CD14-positive monocyte (primary cell): ENCODE data around the gene SOCS4. TPM values are rescaled to one million over a fixed set of nuclear protein-coding genes. Genes with fewer than 3 reads are reported as not detected.
A peak's percentile ranks its signal among the peaks of the same experiment; 100 is the strongest.
"Not testable (repeated sequence)": the region's sequence is repeated elsewhere in the genome, so short reads cannot be mapped to it uniquely, and the experiment has no call there.

ENCODE experiments used
- DNase-seq, 3 donors: peaks; one replicate each; pipeline ENCODE4 v3.0.0-alpha.2; 2011 to 2022
- H2AFZ ChIP-seq: 2 replicates; pipeline ENCODE4 v1.6.0; 2012; ENCODE audit warnings: mild to moderate bottlenecking, low read depth, low read length, inconsistent platforms; ENCODE audit not compliant: insufficient read depth, poor library complexity, severe bottlenecking
- H3K27ac ChIP-seq, 2 donors: 1 replicate in 1 of 2; 2 replicates in 1 of 2; pipeline ENCODE4 v1.5.1; 2012 to 2013; ENCODE audit warnings: low read length in 2 of 2, control low read depth in 1 of 2, inconsistent platforms in 1 of 2, low read depth in 1 of 2, mild to moderate bottlenecking in 1 of 2
- H3K27me3 ChIP-seq, 2 donors: one replicate each; pipeline versions ENCODE4 v1.6.0 to v1.6.1; 2011 to 2013; ENCODE audit warnings: low read length in 2 of 2; ENCODE audit not compliant: control insufficient read depth in 2 of 2, insufficient read depth in 2 of 2
- H3K36me3 ChIP-seq, 2 donors: replicated peaks in 1 of 2; 1 replicate in 1 of 2; 2 replicates in 1 of 2; pipeline versions ENCODE4 v1.5.1 to v1.6.1; 2012 to 2013; ENCODE audit warnings: low read length in 2 of 2, control low read depth in 1 of 2, inconsistent platforms in 1 of 2, mild to moderate bottlenecking in 1 of 2; ENCODE audit not compliant: insufficient read depth in 2 of 2, control insufficient read depth in 1 of 2
- H3K4me1 ChIP-seq, 2 donors: 1 replicate in 1 of 2; 2 replicates in 1 of 2; pipeline versions ENCODE4 v1.5.1 to v1.6.1; 2012 to 2013; ENCODE audit warnings: low read length in 2 of 2, control low read depth in 1 of 2, inconsistent platforms in 1 of 2, mild to moderate bottlenecking in 1 of 2, moderate library complexity in 1 of 2; ENCODE audit not compliant: insufficient read depth in 2 of 2, control insufficient read depth in 1 of 2
- H3K4me2 ChIP-seq: replicated peaks from 2 replicates; pipeline ENCODE3; 2012; ENCODE audit warnings: low read length, moderate library complexity, mild to moderate bottlenecking; ENCODE audit not compliant: poor library complexity, severe bottlenecking; ENCODE audit errors: extremely low read depth
- H3K4me3 ChIP-seq, 3 experiments: fragments of 200-600 bp in 1 of 3; sonication (generic) in 1 of 3; replicated peaks in 1 of 3; 1 replicate in 2 of 3; 2 replicates in 1 of 3; pipeline ENCODE4 v1.5.1; 2011 to 2013; ENCODE audit warnings: low read length in 3 of 3, mild to moderate bottlenecking in 3 of 3, control low read depth in 2 of 3, low read depth in 2 of 3, inconsistent platforms in 1 of 3, moderate library complexity in 1 of 3
- H3K79me2 ChIP-seq: 2 replicates; pipeline ENCODE4 v1.6.0; 2012; ENCODE audit warnings: mild to moderate bottlenecking, control low read depth, inconsistent platforms, low read length, moderate library complexity; ENCODE audit not compliant: insufficient read depth
- H3K9ac ChIP-seq: 2 replicates; pipeline ENCODE4 v1.6.0; 2017; ENCODE audit warnings: low read length, mild to moderate bottlenecking; ENCODE audit not compliant: insufficient read depth, poor library complexity, severe bottlenecking
- H3K9me3 ChIP-seq, 2 donors: replicated peaks in 1 of 2; 1 replicate in 1 of 2; 2 replicates in 1 of 2; pipeline versions ENCODE4 v1.5.1 to v1.6.1; 2012 to 2013; ENCODE audit warnings: low read length in 2 of 2, control low read depth in 1 of 2; ENCODE audit not compliant: control insufficient read depth in 1 of 2, insufficient read depth in 1 of 2
- H4K20me1 ChIP-seq: 2 replicates; pipeline ENCODE4 v1.6.0; 2012; ENCODE audit warnings: mild to moderate bottlenecking, low read length, control low read depth, moderate library complexity; ENCODE audit not compliant: insufficient read depth
- H3K27ac Mint-ChIP-seq, 7 donors: one replicate each; pipeline ENCODE4 v1.8.0; 2020; ENCODE audit warnings: mild to moderate bottlenecking in 7 of 7, mixed read lengths in 7 of 7, moderate library complexity in 6 of 7, inconsistent platforms in 2 of 7
- H3K27me3 Mint-ChIP-seq, 3 donors: one replicate each; pipeline ENCODE4 v1.8.0; 2021 to 2022; ENCODE audit warnings: low read depth in 3 of 3, mild to moderate bottlenecking in 3 of 3, mixed read lengths in 3 of 3, moderate library complexity in 3 of 3, inconsistent platforms in 1 of 3
- H3K36me3 Mint-ChIP-seq, 2 donors: one replicate each; pipeline ENCODE4 v1.8.0; 2020; ENCODE audit warnings: mixed read lengths in 2 of 2, inconsistent platforms in 1 of 2, mild to moderate bottlenecking in 1 of 2
- H3K4me1 Mint-ChIP-seq: one replicate; pipeline ENCODE4 v1.8.0; 2020; ENCODE audit warnings: mild to moderate bottlenecking, mixed read lengths
- H3K4me3 Mint-ChIP-seq, 2 donors: one replicate each; pipeline ENCODE4 v1.8.0; 2020; ENCODE audit warnings: mild to moderate bottlenecking in 2 of 2, mixed read lengths in 2 of 2, moderate library complexity in 1 of 2
- H3K9me3 Mint-ChIP-seq, 7 donors: one replicate each; pipeline ENCODE4 v1.8.0; 2020 to 2022; ENCODE audit warnings: mixed read lengths in 7 of 7, mild to moderate bottlenecking in 6 of 7, moderate library complexity in 6 of 7, inconsistent platforms in 2 of 7
- CTCF ChIP-seq: fragments of 200-600 bp; IDR thresholded peaks from one replicate; pipeline ENCODE4 v1.8.0; 2022; ENCODE audit warnings: antibody characterized with exemption, mild to moderate bottlenecking
- WGBS: methylation state at CpG from one replicate; pipeline ENCODE4 v1.1.5; 2013; ENCODE audit warnings: missing lambda C conversion rate; ENCODE audit not compliant: insufficient coverage; 5-methylcytosine and 5-hydroxymethylcytosine counted together
- intact Hi-C, 2 donors: fragments of 100-400 bp; cut with micrococcal nuclease; formaldehyde crosslinking; loops; one replicate each; pipeline versions ENCODE4 v1.15.0 to v1.15.1; 2023
- polyA plus RNA-seq, 3 donors: library from polyadenylated mRNA; depleted of rRNA in 1 of 3; unstranded in 2 of 3; stranded (reverse) in 1 of 3; fragments of 300-500 nt in 2 of 3; fragments of >200 nt in 1 of 3; fragmentation: Illumina TruSeq in 2 of 3; gene quantifications; 1 replicate in 2 of 3; 2 replicates in 1 of 3; pipeline ENCODE4 v1.2.3, GENCODE V29; 2012 to 2021

Gene SOCS4
- polyA plus RNA-seq, 3 donors: 2.5 to 5.0 (median 3.0) TPM

GRCh38 chr14:55059333-55059732 is 32.3 kb downstream of the SOCS4 start:
- H3K9ac ChIP-seq: no peak overlapping the region
- peaks cover 0 to 2% (median 0%) of the 10 kb centered on the region in 7 donors for H3K9me3 Mint-ChIP-seq
- no peaks in the 10 kb centered on the region for H3K27me3 ChIP-seq
- H2AFZ ChIP-seq: no peak overlapping the region
- H3K27ac Mint-ChIP-seq: peak overlapping the region in 2 of 7 donors; percentile 5 to 12
- H3K27ac ChIP-seq: peak overlapping the region in 1 of 2 donors; percentile 58
- H4K20me1 ChIP-seq: peaks cover 100% of the 10 kb centered on the region
- WGBS: 100% methylated on average over 3 of the region's 5 CpGs
- no peak for TF ChIP-seq CTCF
- H3K4me3 Mint-ChIP-seq: no peak overlapping the region
- H3K4me2 ChIP-seq: no peak overlapping the region
- peaks cover 35 to 56% of the 10 kb centered on the region in 2 donors for H3K36me3 Mint-ChIP-seq
- H3K4me1 Mint-ChIP-seq: peaks cover 3% of the 10 kb centered on the region
- H3K4me1 ChIP-seq: no peaks in the 10 kb centered on the region
- H3K9me3 ChIP-seq: no peaks in the 10 kb centered on the region
- peaks cover 83% of the 10 kb centered on the region for H3K79me2 ChIP-seq
- no peaks in the 10 kb centered on the region for H3K27me3 Mint-ChIP-seq
- no peak for DNase-seq
- peaks cover 25 to 74% of the 10 kb centered on the region in 2 donors for H3K36me3 ChIP-seq
- intact Hi-C loops: no loop called here
- no peak overlapping the region for H3K4me3 ChIP-seq

- Histone ChIP-seq H3K36me3 (peaks cover 45 to 87% of the 10 kb centered on the region in 2 donors), H3K4me1 (no peaks in the 10 kb centered on the region), H3K4me2 (no peak overlapping the region), H3K9me3 (no peaks in the 10 kb centered on the region), H3K9ac (no peak overlapping the region), H4K20me1 (peaks cover 87% of the 10 kb centered on the region), H3K4me3 (no peak overlapping the region), H3K27me3 (no peaks in the 10 kb centered on the region), H3K27ac (no peak overlapping the region), H3K79me2 (peaks cover 49% of the 10 kb centered on the region), H2AFZ (no peak overlapping the region)
- H3K9me3 Mint-ChIP-seq: peaks cover 0 to 2% (median 0%) of the 10 kb centered on the region in 7 donors
- no peak for DNase-seq
- no peak for TF ChIP-seq CTCF
- peak overlapping the region in 3 of 7 donors; percentile 47 to 69 (median 63) for H3K27ac Mint-ChIP-seq
- intact Hi-C loops: no loop called here
- WGBS: 94% methylated on average over 8 of the region's 11 CpGs
- no peaks in the 10 kb centered on the region for H3K4me1 Mint-ChIP-seq
- H3K36me3 Mint-ChIP-seq: peaks cover 55 to 74% of the 10 kb centered on the region in 2 donors
- no peak overlapping the region for H3K4me3 Mint-ChIP-seq
- H3K27me3 Mint-ChIP-seq: no peaks in the 10 kb centered on the region
Measured at GRCh38 chr14:55062517-55063351, 35.7 kb downstream of the SOCS4 start.

- H3K9me3 ChIP-seq, H3K9me3 Mint-ChIP-seq, H3K9ac ChIP-seq, H3K27ac ChIP-seq, intact Hi-C loops, DNase-seq, H3K4me1 ChIP-seq, H3K4me3 Mint-ChIP-seq, H3K27me3 ChIP-seq, H3K27me3 Mint-ChIP-seq, H2AFZ ChIP-seq, H3K4me2 ChIP-seq, H3K4me1 Mint-ChIP-seq, H3K4me3 ChIP-seq: not testable (repeated sequence)
- Mint-ChIP-seq H3K27ac (peak overlapping the region in 1 of 7 donors; percentile 25), H3K36me3 (peaks cover 56 to 64% of the 10 kb centered on the region in 2 donors)
- H3K36me3 ChIP-seq: peaks cover 44 to 83% of the 10 kb centered on the region in 2 donors
- no CpG with 5 or more reads among the region's 2 CpGs for WGBS
- H4K20me1 ChIP-seq: peaks cover 65% of the 10 kb centered on the region
- H3K79me2 ChIP-seq: peaks cover 27% of the 10 kb centered on the region
Measured at GRCh38 chr14:55064896-55065295, 37.9 kb downstream of the SOCS4 start.
